HG03097 (cell line): ENCODE measurements around the gene TSPAN32.
"Not testable (repeated sequence)": the region's sequence is repeated elsewhere in the genome, so short reads cannot be mapped to it uniquely, and the experiment has no call there.

Experiments
- ATAC-seq: cut with Tn5 transposase; IDR thresholded peaks from one replicate; pipeline ENCODE4 v1.9.1; 2021; ENCODE audit not compliant: unreplicated experiment, low FRiP score

Gene TSPAN32

GRCh38 chr11:2332569-2332968 is 30.8 kb downstream of the TSPAN32 start:
- ATAC-seq, result not testable (repeated sequence)

GRCh38 chr11:2333486-2334205 is 31.8 kb downstream of the TSPAN32 start:
- not testable (repeated sequence) for ATAC-seq

DNA sequence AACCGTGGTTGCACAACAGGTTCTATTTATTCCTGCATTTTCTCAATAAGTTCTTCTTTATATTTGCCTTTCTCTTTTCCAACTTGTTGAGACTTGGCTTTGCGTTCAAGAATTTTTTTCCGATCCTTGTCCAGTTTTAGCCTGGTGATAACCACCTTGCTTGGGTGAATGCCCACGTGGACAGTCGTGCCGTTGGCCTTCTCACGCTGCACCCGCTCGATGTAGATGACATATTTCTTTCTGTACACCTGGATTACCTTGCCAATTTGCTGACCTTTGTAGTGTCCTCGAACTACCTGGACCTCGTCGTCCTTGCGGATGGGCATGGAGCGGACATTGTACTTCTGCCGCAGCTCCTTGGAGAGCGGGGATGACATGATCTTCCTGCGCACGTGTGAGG is 33.5 kb downstream of the TSPAN32 start:
- ATAC-seq, result not testable (repeated sequence)

DNA sequence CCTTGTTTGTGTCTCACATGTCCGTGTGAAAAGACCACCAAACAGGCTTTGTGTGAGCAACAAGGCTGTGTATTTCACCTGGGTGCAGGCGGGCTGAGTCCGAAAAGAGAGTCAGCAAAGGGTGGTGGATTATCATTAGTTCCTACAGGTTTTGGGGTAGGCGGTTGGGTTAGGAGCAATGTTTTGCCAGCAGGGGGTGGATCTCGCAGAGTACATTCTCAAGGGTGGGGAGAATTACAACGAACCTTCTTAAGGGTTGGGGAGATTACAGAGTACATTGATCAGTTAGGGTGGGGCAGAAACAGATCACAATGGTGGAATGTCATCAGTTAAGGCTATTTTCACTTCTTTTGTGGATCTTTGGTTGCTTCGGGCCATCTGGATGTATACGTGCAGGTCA is 36.9 kb downstream of the TSPAN32 start:
- ATAC-seq, result not testable (repeated sequence)

GRCh38 chr11:2342557-2342956 is 40.7 kb downstream of the TSPAN32 start:
- no peak for ATAC-seq

GRCh38 chr11:2342981-2343380 is 41.2 kb downstream of the TSPAN32 start:
- ATAC-seq, result no peak

- no peak for ATAC-seq
Observed at GRCh38 chr11:2343502-2343901, 41.7 kb downstream of the TSPAN32 start.

GRCh38 chr11:2345050-2345449 is 43.2 kb downstream of the TSPAN32 start:
- ATAC-seq, result no peak

GRCh38 chr11:2346014-2346413 is 44.2 kb downstream of the TSPAN32 start:
- no peak for ATAC-seq

DNA sequence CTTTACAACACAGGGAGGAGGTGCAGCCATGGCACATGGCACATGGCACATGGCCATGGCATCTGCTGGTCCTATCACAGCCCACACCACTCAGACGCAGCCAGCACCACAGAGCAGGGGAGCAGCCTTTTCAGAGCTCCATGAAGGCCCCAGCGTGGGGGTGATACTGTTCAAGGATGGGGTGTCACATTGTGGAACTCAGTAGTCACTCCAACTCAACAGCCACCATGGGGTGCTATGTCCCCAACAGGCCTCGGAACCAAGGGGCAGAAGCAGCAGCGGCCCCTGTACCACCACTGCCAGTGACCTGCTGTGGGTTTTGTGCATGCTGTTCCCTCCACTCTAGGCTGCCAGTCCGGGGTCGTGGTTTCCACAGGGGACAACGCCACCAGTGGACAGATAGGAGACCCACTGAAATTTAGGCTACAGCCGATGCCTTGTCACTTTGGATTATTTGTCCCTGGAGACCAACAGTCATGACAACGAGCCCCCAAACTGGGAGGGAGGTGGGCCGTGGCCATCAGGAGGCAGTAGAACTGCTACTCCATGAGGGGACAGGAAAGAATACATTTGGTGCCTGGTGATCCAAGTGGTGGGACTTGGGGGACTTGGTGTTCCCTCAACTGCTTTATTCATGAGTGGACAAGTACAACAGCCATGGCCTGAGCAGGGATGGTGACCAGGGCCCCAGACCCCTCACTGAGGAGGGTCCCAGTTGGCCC is 44.9 kb downstream of the TSPAN32 start:
- ATAC-seq, result no peak

GRCh38 chr11:2347308-2347830 is 45.6 kb downstream of the TSPAN32 start:
- ATAC-seq, result no peak

DNA sequence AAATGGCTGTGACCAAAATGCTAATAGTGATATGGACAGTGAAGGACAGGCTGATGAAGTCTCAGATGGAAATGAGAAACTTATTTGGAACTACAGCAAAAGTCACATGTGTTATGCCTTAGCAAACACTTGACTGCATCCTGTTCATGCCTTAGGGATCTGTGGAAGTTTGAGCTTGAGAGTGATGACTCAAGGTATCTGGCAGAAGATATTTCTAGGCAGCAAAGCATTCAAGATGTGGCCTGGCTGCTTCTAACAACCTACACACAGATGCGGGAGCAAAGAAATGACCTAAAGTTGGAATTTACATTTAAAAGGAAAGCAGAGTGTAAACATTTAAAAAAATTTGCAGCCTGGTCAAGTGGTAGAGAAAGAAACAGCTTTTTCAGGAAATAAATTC is 47.2 kb downstream of the TSPAN32 start:
- ATAC-seq, result no peak

- ATAC-seq, result no peak
Observed at GRCh38 chr11:2351701-2352100, 49.9 kb downstream of the TSPAN32 start.

GRCh38 chr11:2352420-2352819 is 50.6 kb downstream of the TSPAN32 start:
- ATAC-seq, result no peak

GRCh38 chr11:2355000-2355644 is 53.3 kb downstream of the TSPAN32 start:
- no peak for ATAC-seq

DNA sequence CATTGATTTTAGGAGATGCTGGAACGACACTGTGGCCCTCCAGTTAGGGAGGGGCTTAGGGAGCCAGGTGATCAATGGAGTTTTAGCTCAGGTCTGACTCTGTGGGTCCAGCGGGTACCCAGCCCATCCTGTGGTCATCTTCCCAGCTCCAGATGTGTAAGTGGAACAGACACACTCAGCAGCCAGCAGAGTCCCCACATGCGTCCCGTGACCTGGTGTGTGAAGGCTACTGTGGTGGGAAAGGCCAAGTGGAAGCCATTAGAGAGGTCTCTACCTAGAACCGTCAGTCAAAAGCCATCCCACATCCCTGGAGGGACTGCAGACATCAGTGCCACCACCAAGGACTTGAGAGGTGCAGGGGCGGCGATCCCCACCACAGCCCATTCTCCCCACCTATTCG is 55.4 kb downstream of the TSPAN32 start:
- ATAC-seq, result no peak

- ATAC-seq, result not testable (repeated sequence)
Observed at GRCh38 chr11:2357651-2358050, 55.8 kb downstream of the TSPAN32 start.

DNA sequence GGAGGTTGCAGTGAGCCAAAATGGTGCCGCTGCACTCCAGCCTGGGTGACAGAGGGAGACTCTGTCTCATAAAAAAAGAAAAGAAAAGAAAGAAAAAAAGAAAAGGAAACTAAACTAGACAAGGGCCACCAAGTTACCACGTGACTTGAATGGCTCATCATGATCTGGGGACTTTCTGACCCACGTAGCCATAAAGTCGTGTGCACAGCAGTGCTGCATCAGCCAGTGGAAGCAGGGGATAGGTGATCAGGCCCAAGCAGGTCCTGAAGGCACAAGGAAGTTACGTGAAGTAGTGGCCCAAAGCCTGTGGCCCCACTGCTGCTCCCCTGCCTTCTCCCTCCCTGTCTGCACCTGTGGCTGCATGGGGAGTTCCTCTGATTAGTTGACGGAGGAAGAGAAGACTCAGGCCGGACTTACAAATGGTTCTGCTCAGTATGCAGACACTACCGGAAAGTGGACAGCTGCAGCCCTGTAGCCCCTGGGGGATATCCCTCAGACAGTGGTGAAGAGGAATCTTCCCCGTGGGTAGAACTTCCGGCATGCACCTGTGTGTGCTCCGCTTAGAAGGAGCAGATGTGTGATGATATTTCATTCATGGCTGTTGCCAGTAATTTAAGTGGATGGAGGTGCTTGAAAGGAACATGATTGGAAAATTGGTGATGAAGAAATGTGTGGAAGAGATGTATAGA is 57.1 kb downstream of the TSPAN32 start:
- ATAC-seq, result no peak

DNA sequence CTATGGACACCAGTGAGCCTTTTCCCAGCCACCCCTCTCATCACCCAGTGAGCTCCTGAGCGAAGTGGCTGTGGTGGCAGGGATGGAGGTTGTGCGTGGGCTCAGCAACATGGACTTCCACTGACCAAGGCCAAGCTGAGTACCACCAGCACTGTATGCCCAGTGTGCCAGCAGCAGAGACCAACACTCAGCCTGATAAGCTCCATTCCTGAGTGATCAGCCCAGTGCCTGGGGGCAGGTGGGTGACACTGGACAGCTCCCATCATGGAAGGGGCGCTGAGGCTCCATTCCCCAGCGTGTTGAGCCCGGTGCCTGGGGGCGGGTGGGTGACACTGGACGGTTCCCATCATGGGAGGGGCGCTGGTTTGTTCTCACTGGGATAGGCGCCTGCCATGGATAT is 57.7 kb downstream of the TSPAN32 start:
- ATAC-seq, result no peak

GRCh38 chr11:2360081-2360642 is 58.3 kb downstream of the TSPAN32 start:
- no peak for ATAC-seq

DNA sequence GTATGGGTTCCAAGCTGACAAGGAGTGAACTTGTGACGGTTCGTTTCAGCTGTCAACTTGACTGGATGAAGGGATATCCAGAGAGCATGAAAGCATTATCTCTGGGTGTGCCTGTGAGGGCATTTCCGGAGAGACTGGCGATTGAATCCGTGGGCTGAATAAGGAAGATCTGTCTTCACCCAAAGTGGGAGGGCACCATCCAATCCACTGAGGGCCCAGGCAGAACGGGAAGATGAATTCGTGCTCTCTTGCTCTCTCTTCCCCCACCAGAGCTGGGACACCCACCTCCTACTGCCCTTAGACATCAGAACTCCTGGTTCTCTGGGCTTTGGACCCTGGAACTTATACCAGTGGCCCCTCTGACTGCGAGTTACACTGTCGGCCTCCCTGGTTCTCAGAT is 59.8 kb downstream of the TSPAN32 start:
- no peak for ATAC-seq
